HEK293 (cell line): ENCODE results near the gene ARHGAP32.

Source experiments
- CTCF ChIA-PET: fragments of 350-600 bp; formaldehyde crosslinking; extraction: SDS; loops from one replicate; lab custom pipeline; 2021; ENCODE audit warnings: antibody characterized with exemption; lab: Yijun Ruan, JAX
- POLR2A ChIA-PET: fragments of 300-600 bp; formaldehyde crosslinking; extraction: SDS; loops from one replicate; lab custom pipeline; 2020; ENCODE audit warnings: antibody characterized with exemption, inconsistent platforms; lab: Yijun Ruan, JAX
- H3K27ac ChIP-seq: fragments of 200-500 bp; sonication (Bioruptor generic); 2 replicates; pipeline ENCODE4 v1.5.1; 2014; ENCODE audit warnings: low read depth, low read length, control low read depth, inconsistent platforms; ENCODE audit errors: extremely low read depth
- H3K36me3 ChIP-seq, 2 experiments: fragments of 200-500 bp in 1 of 2; sonication (Bioruptor generic) in 1 of 2; 1 replicate in 1 of 2; 2 replicates in 1 of 2; pipeline ENCODE4 v1.5.1; 2014 to 2017; ENCODE audit warnings: inconsistent platforms in 2 of 2, low read length in 2 of 2; ENCODE audit not compliant: control insufficient read depth in 2 of 2, insufficient read depth in 1 of 2
- H3K4me1 ChIP-seq: fragments of 200-500 bp; sonication (Bioruptor generic); 2 replicates; pipeline ENCODE4 v1.5.1; 2014; ENCODE audit warnings: mild to moderate bottlenecking, low read length, inconsistent platforms; ENCODE audit not compliant: control insufficient read depth, insufficient read depth
- H3K4me3 ChIP-seq: 2 replicates; pipeline ENCODE4 v1.5.1; 2011; ENCODE audit warnings: low read depth, mild to moderate bottlenecking, control low read depth, low read length, moderate library complexity
- H3K9me3 ChIP-seq: fragments of 200-500 bp; sonication (Bioruptor generic); 2 replicates; pipeline ENCODE4 v1.5.1; 2014; ENCODE audit warnings: low read depth, low read length, inconsistent platforms; ENCODE audit not compliant: control insufficient read depth, insufficient read depth
- EGR2 ChIP-seq: fragments of 450-650 bp; formaldehyde crosslinking; IDR thresholded peaks from 2 replicates; pipeline ENCODE4 v1.5.1; 2016; ENCODE audit warnings: low read depth, missing biosample characterization, missing genetic modification characterization
- GFI1B ChIP-seq: fragments of 450-650 bp; formaldehyde crosslinking; IDR thresholded peaks from 2 replicates; pipeline ENCODE4 v1.5.1; 2016; ENCODE audit warnings: missing biosample characterization, missing genetic modification characterization
- GLI2 ChIP-seq: fragments of 450-650 bp; formaldehyde crosslinking; IDR thresholded peaks from 2 replicates; pipeline ENCODE4; 2017; ENCODE audit warnings: missing biosample characterization, missing genetic modification characterization, low read depth, borderline replicate concordance
- KLF16 ChIP-seq: fragments of 450-650 bp; formaldehyde crosslinking; IDR thresholded peaks from 2 replicates; pipeline ENCODE4 v1.5.1; 2017; ENCODE audit warnings: missing biosample characterization, missing genetic modification characterization
- PRDM4 ChIP-seq: fragments of 450-650 bp; formaldehyde crosslinking; IDR thresholded peaks from 2 replicates; pipeline ENCODE4 v1.5.1; 2017; ENCODE audit warnings: missing biosample characterization, missing genetic modification characterization
- YY2 ChIP-seq: fragments of 450-650 bp; formaldehyde crosslinking; IDR thresholded peaks from 2 replicates; pipeline ENCODE4 v1.5.1; 2016; ENCODE audit warnings: missing biosample characterization, missing genetic modification characterization
- ZBTB17 ChIP-seq: fragments of 450-650 bp; formaldehyde crosslinking; IDR thresholded peaks from 2 replicates; pipeline ENCODE4 v1.5.1; 2016; ENCODE audit warnings: missing biosample characterization, missing genetic modification characterization
- ZBTB20 ChIP-seq: fragments of 450-650 bp; formaldehyde crosslinking; IDR thresholded peaks from 2 replicates; pipeline ENCODE4 v1.5.1; 2016; ENCODE audit warnings: missing biosample characterization, missing genetic modification characterization
- ZFHX2 ChIP-seq: fragments of 450-650 bp; formaldehyde crosslinking; conservative IDR thresholded peaks from 2 replicates; pipeline ENCODE4 v1.5.1; 2016; ENCODE audit warnings: missing biosample characterization, missing genetic modification characterization
- ZFP3 ChIP-seq: fragments of 450-650 bp; formaldehyde crosslinking; IDR thresholded peaks from 2 replicates; pipeline ENCODE4 v1.5.1; 2016; ENCODE audit warnings: low read depth, missing biosample characterization, missing genetic modification characterization
- ZNF10 ChIP-seq: fragments of 450-650 bp; formaldehyde crosslinking; IDR thresholded peaks from 2 replicates; pipeline ENCODE4 v1.5.1; 2017; ENCODE audit warnings: missing biosample characterization, missing genetic modification characterization
- ZNF140 ChIP-seq: fragments of 450-650 bp; formaldehyde crosslinking; IDR thresholded peaks from 2 replicates; pipeline ENCODE4 v1.5.1; 2016; ENCODE audit warnings: missing biosample characterization, missing genetic modification characterization
- ZNF148 ChIP-seq: fragments of 450-650 bp; formaldehyde crosslinking; IDR thresholded peaks from 2 replicates; pipeline ENCODE4 v1.5.0; 2017; ENCODE audit warnings: missing biosample characterization, missing genetic modification characterization, borderline replicate concordance
- ZNF24 ChIP-seq: fragments of 450-650 bp; formaldehyde crosslinking; IDR thresholded peaks from 2 replicates; pipeline ENCODE4 v1.5.1; 2016; ENCODE audit warnings: missing biosample characterization, missing genetic modification characterization
- ZNF274 ChIP-seq, 2 experiments: fragments of 200-500 bp in 1 of 2; fragments of 450-650 bp in 1 of 2; sonication (Bioruptor generic) in 1 of 2; formaldehyde crosslinking in 1 of 2; IDR thresholded peaks; 2 replicates each; pipeline versions ENCODE4 v1.5.1 to v1.6.1; 2014 to 2016; ENCODE audit warnings: borderline replicate concordance in 1 of 2, inconsistent platforms in 1 of 2, low read length in 1 of 2, missing biosample characterization in 1 of 2, missing genetic modification characterization in 1 of 2
- ZNF501 ChIP-seq: fragments of 450-650 bp; formaldehyde crosslinking; IDR thresholded peaks from 2 replicates; pipeline ENCODE4 v1.5.1; 2016; ENCODE audit warnings: missing biosample characterization, missing genetic modification characterization
- ZNF544 ChIP-seq: fragments of 450-650 bp; formaldehyde crosslinking; IDR thresholded peaks from 2 replicates; pipeline ENCODE4 v1.5.0; 2017; ENCODE audit warnings: missing biosample characterization, missing genetic modification characterization
- ZNF624 ChIP-seq: fragments of 450-650 bp; formaldehyde crosslinking; IDR thresholded peaks from 2 replicates; pipeline ENCODE4 v1.5.1; 2017; ENCODE audit warnings: missing biosample characterization, missing genetic modification characterization
- ZNF707 ChIP-seq: fragments of 450-650 bp; formaldehyde crosslinking; IDR thresholded peaks from 2 replicates; pipeline ENCODE4 v1.5.1; 2016; ENCODE audit warnings: missing biosample characterization, missing genetic modification characterization
- ZSCAN18 ChIP-seq: fragments of 450-650 bp; formaldehyde crosslinking; IDR thresholded peaks from 2 replicates; pipeline ENCODE4 v1.5.1; 2016; ENCODE audit warnings: missing biosample characterization, missing genetic modification characterization
- TF ChIP-seq, protein P1 (sequence below): fragments of 450-650 bp; formaldehyde crosslinking; IDR thresholded peaks from 2 replicates; pipeline ENCODE4 v1.5.1; 2016; ENCODE audit warnings: missing biosample characterization, missing genetic modification characterization
- TF ChIP-seq, protein P2 (sequence below): fragments of 450-650 bp; formaldehyde crosslinking; IDR thresholded peaks from 2 replicates; pipeline ENCODE4 v1.5.1; 2017; ENCODE audit warnings: missing biosample characterization, missing genetic modification characterization

The ARHGAP32 gene

GRCh38 chr11:129035244-129035643 lies 156.9 kb downstream of the ARHGAP32 start (continued):
- TF ChIP-seq ZNF544 (tag by site-specific recombination) (no peak), YY2 (tag by site-specific recombination) (no peak), ZSCAN18 (no peak), ZFP3 (tag by site-specific recombination) (no peak), ZBTB20 (tag by site-specific recombination) (no peak), ZNF10 (tag by site-specific recombination) (no peak), EGR2 (tag by site-specific recombination) (no peak), ZNF624 (tag by site-specific recombination) (no peak)
- TF ChIP-seq, all 188 proteins: peak for 0

GRCh38 chr11:129034001-129034400 lies 158.1 kb downstream of the ARHGAP32 start:
- ChIA-PET CTCF (no interaction called here), POLR2A (no interaction called here)
- TF ChIP-seq GFI1B (tag by site-specific recombination) (no peak), ZNF140 (no peak), GLI2 (tag by site-specific recombination) (no peak), ZBTB17 (no peak), KLF16 (tag by site-specific recombination) (no peak), ZNF707 (tag by site-specific recombination) (no peak), ZNF148 (tag by site-specific recombination) (no peak), ZNF274 (IDR thresholded peaks at IDR 0.05; ENCODE audit: low read length) (no peak), ZNF274 (tag by site-specific recombination; IDR thresholded peaks at IDR 0.05; ENCODE audit: borderline replicate concordance) (no peak), ZNF24 (no peak), ZNF501 (no peak)
- H3K36me3 ChIP-seq, result no peaks in the 10 kb centered on the region
- H3K27ac ChIP-seq, result no peak overlapping the region
- no peaks in the 10 kb centered on the region for H3K4me1 ChIP-seq
- H3K9me3 ChIP-seq, result no peaks in the 10 kb centered on the region
- no peak overlapping the region for H3K4me3 ChIP-seq

DNA sequence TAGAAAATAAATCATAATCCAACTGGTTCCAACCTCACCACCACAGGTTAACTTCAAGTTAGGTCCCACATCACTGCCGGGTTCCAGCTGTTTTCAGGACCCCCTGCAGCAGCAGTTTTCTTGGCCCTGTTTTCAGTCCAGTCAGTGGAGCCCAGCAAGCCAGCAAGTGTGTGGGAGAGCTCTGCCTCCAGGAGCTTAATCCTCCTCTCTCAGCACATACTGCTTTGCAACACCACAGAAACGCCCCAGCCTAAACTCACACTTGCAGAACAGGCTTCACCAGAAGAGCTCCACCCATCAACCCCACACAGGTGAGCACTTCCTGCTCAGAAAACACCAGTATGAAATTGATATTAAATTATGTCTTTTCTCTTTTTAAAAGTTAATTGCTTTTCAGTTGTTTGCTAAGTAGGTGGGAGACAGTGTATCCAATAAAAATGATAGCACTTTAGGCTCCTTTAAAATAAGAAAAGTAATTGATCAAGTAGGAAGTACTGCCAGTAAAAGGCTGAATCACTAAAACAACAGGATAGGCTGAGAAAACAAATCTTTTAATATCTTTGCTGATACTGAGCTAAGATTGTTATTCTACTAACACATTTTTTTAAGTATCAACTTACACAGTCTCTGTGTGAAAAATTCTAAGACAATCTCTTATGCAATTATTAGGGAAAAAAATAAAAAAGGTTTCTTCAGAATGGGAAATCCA lies 168.0 kb downstream of the ARHGAP32 start:
- Histone ChIP-seq H3K4me1 (0 out of 2 replicates have a peak, but pooled peaks cover 8% of the 10 kb centered on the region), H3K36me3 (no peaks in the 10 kb centered on the region), H3K9me3 (no peaks in the 10 kb centered on the region), H3K27ac (no peak overlapping the region), H3K4me3 (no peak overlapping the region)
- ChIA-PET CTCF (no interaction called here), POLR2A (no interaction called here)
- TF ChIP-seq, protein P1, sequence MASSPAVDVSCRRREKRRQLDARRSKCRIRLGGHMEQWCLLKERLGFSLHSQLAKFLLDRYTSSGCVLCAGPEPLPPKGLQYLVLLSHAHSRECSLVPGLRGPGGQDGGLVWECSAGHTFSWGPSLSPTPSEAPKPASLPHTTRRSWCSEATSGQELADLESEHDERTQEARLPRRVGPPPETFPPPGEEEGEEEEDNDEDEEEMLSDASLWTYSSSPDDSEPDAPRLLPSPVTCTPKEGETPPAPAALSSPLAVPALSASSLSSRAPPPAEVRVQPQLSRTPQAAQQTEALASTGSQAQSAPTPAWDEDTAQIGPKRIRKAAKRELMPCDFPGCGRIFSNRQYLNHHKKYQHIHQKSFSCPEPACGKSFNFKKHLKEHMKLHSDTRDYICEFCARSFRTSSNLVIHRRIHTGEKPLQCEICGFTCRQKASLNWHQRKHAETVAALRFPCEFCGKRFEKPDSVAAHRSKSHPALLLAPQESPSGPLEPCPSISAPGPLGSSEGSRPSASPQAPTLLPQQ (tag by site-specific recombination), result no peak
- TF ChIP-seq ZFP3 (tag by site-specific recombination), result no peak
- TF ChIP-seq ZNF501, result no peak
- peak; percentile 74 for TF ChIP-seq PRDM4 (tag by site-specific recombination)
- TF ChIP-seq, protein P2, sequence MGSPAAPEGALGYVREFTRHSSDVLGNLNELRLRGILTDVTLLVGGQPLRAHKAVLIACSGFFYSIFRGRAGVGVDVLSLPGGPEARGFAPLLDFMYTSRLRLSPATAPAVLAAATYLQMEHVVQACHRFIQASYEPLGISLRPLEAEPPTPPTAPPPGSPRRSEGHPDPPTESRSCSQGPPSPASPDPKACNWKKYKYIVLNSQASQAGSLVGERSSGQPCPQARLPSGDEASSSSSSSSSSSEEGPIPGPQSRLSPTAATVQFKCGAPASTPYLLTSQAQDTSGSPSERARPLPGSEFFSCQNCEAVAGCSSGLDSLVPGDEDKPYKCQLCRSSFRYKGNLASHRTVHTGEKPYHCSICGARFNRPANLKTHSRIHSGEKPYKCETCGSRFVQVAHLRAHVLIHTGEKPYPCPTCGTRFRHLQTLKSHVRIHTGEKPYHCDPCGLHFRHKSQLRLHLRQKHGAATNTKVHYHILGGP (tag by site-specific recombination), result no peak
- TF ChIP-seq ZFHX2 (tag by site-specific recombination), result 0 out of 2 replicates have a peak, but pooled peaks have one; percentile 24
